H1 (cell line): ENCODE data around the gene MIDN. TPM values are rescaled to one million over a fixed set of nuclear protein-coding genes. Genes with fewer than 3 reads are reported as not detected.

Experiments used
- CTCF ChIA-PET: fragments of 300-600 bp; sonication (Branson Sonifier 250); formaldehyde crosslinking; loops from one replicate; lab custom pipeline; 2021; ENCODE audit not compliant: partially characterized antibody; lab: Charles Lee
- POLR2A ChIA-PET: fragments of 300-600 bp; sonication (Branson Sonifier 250); formaldehyde crosslinking; loops from one replicate; lab custom pipeline; 2021; ENCODE audit warnings: inconsistent platforms; ENCODE audit not compliant: partially characterized antibody; lab: Charles Lee
- DNase-seq, 2 experiments: peaks; one replicate each; pipeline versions ENCODE4 v3.0.0 to v3.0.0-alpha.2; 2010 to 2022; ENCODE audit warnings: low spot score in 2 of 2, low read depth in 1 of 2, mixed read lengths in 1 of 2
- FAIRE-seq: peaks from 2 replicates; lab custom pipeline; 2011; peaks lifted over from hg19 to GRCh38; lab: Jason Lieb, UNC
- H2AFZ ChIP-seq: 2 replicates; pipeline ENCODE4 v1.8.1; 2012; ENCODE audit warnings: low read length, inconsistent platforms
- H2AK5ac ChIP-seq: 2 replicates; pipeline ENCODE4 v1.6.1; 2013; ENCODE audit warnings: low read depth, low read length
- H2BK120ac ChIP-seq: replicated peaks from 2 replicates; pipeline ENCODE3; 2013; ENCODE audit warnings: low read depth, low read length, inconsistent platforms
- H2BK12ac ChIP-seq: 2 replicates; pipeline ENCODE4 v1.6.1; 2013; ENCODE audit warnings: low read depth, low read length
- H2BK15ac ChIP-seq: 2 replicates; pipeline ENCODE4 v1.6.1; 2013; ENCODE audit warnings: low read length
- H2BK20ac ChIP-seq: 2 replicates; pipeline ENCODE4 v1.6.1; 2013; ENCODE audit warnings: low read length
- H2BK5ac ChIP-seq: 2 replicates; pipeline ENCODE4 v1.6.1; 2013; ENCODE audit warnings: low read depth, low read length
- H3K14ac ChIP-seq: 2 replicates; pipeline ENCODE4 v1.6.1; 2013; ENCODE audit warnings: inconsistent platforms; ENCODE audit not compliant: insufficient read length
- H3K18ac ChIP-seq: 2 replicates; pipeline ENCODE4 v1.6.1; 2013; ENCODE audit warnings: low read length; ENCODE audit errors: extremely low read depth
- H3K23ac ChIP-seq: 2 replicates; pipeline ENCODE4 v1.6.1; 2013; ENCODE audit warnings: inconsistent platforms; ENCODE audit not compliant: insufficient read length
- H3K23me2 ChIP-seq: 2 replicates; pipeline ENCODE4 v1.6.1; 2013; ENCODE audit warnings: low read depth, low read length
- H3K27ac ChIP-seq: 2 replicates; pipeline ENCODE4 v1.6.1; 2011; ENCODE audit warnings: low read depth, low read length, inconsistent platforms
- H3K27me3 ChIP-seq, 4 experiments: replicated peaks in 1 of 4; 1 replicate in 1 of 4; 2 replicates in 3 of 4; pipeline versions ENCODE4 v1.6.1 to v1.8.1; 2011 to 2013; ENCODE audit warnings: low read length in 3 of 4, mild to moderate bottlenecking in 3 of 4, inconsistent platforms in 2 of 4, mixed read lengths in 2 of 4, moderate library complexity in 1 of 4; ENCODE audit not compliant: control insufficient read depth in 3 of 4, insufficient read depth in 3 of 4; ENCODE audit errors: extremely low read depth in 1 of 4
- H3K36me3 ChIP-seq, 4 experiments: 2 replicates each; pipeline versions ENCODE4 v1.6.1 to v1.8.1; 2011 to 2013; ENCODE audit warnings: mild to moderate bottlenecking in 4 of 4, low read length in 3 of 4, moderate library complexity in 2 of 4, control low read depth in 1 of 4, inconsistent platforms in 1 of 4; ENCODE audit not compliant: insufficient read depth in 4 of 4, control insufficient read depth in 2 of 4
- H3K4ac ChIP-seq: replicated peaks from 2 replicates; pipeline ENCODE3; 2013; ENCODE audit warnings: low read length, low read depth, mixed read lengths, inconsistent platforms; ENCODE audit not compliant: insufficient read length
- H3K4me1 ChIP-seq, 4 experiments: replicated peaks in 1 of 4; 1 replicate in 1 of 4; 2 replicates in 3 of 4; pipeline versions ENCODE4 v1.6.1 to v1.8.1; 2011 to 2013; ENCODE audit warnings: low read length in 3 of 4, inconsistent platforms in 2 of 4, mixed read lengths in 1 of 4; ENCODE audit not compliant: insufficient read depth in 4 of 4, control insufficient read depth in 3 of 4
- H3K4me2 ChIP-seq, 2 experiments: 2 replicates each; pipeline versions ENCODE4 v1.6.1 to v1.8.1; 2011 to 2013; ENCODE audit warnings: low read depth in 2 of 2, low read length in 2 of 2, control low read depth in 1 of 2, inconsistent platforms in 1 of 2, mild to moderate bottlenecking in 1 of 2; ENCODE audit not compliant: insufficient read depth in 1 of 2
- H3K4me3 ChIP-seq, 4 experiments: fragments of 200-600, 300-600 bp in 1 of 4; sonication (generic), shearing (Covaris generic), sonication (Bioruptor Twin) in 1 of 4; 2 replicates each; pipeline versions ENCODE4 v1.5.1 to v1.8.1; 2011 to 2016; ENCODE audit warnings: low read length in 4 of 4, low read depth in 3 of 4, control low read depth in 2 of 4, inconsistent platforms in 2 of 4, mild to moderate bottlenecking in 2 of 4, mixed read lengths in 1 of 4, moderate library complexity in 1 of 4; ENCODE audit not compliant: insufficient read depth in 2 of 4; ENCODE audit errors: extremely low read depth in 1 of 4
- H3K56ac ChIP-seq: replicated peaks from 2 replicates; pipeline ENCODE3; 2013; ENCODE audit warnings: low read depth, mild to moderate bottlenecking, mixed read lengths, low read length, inconsistent platforms; ENCODE audit not compliant: insufficient read length
- H3K79me1 ChIP-seq: 2 replicates; pipeline ENCODE4 v1.6.1; 2013; ENCODE audit warnings: low read depth, low read length, control low read depth
- H3K79me2 ChIP-seq, 2 experiments: 2 replicates each; pipeline versions ENCODE4 v1.6.1 to v1.8.1; 2012 to 2013; ENCODE audit warnings: low read length in 2 of 2, mild to moderate bottlenecking in 2 of 2, inconsistent platforms in 1 of 2; ENCODE audit not compliant: insufficient read depth in 2 of 2, control insufficient read depth in 1 of 2
- H3K9ac ChIP-seq, 4 experiments: replicated peaks in 1 of 4; 1 replicate in 1 of 4; 2 replicates in 3 of 4; pipeline versions ENCODE4 v1.6.1 to v1.8.1; 2011 to 2013; ENCODE audit warnings: low read depth in 3 of 4, low read length in 3 of 4, control low read depth in 2 of 4, mild to moderate bottlenecking in 2 of 4, moderate library complexity in 2 of 4, inconsistent platforms in 1 of 4; ENCODE audit errors: extremely low read depth in 1 of 4
- H3K9me3 ChIP-seq, 2 experiments: 2 replicates each; pipeline versions ENCODE4 v1.6.1 to v1.8.1; 2012 to 2013; ENCODE audit warnings: mild to moderate bottlenecking in 2 of 2, moderate library complexity in 2 of 2, control low read depth in 1 of 2, inconsistent platforms in 1 of 2, low read depth in 1 of 2, low read length in 1 of 2, mixed read lengths in 1 of 2; ENCODE audit not compliant: insufficient read depth in 2 of 2
- H4K20me1 ChIP-seq, 2 experiments: replicated peaks in 1 of 2; 2 replicates each; pipeline versions ENCODE3 to v1.8.1; 2011 to 2013; ENCODE audit warnings: inconsistent platforms in 2 of 2, low read length in 2 of 2, mild to moderate bottlenecking in 1 of 2; ENCODE audit not compliant: insufficient read depth in 2 of 2, control insufficient read depth in 1 of 2
- H4K5ac ChIP-seq: 2 replicates; pipeline ENCODE4 v1.6.1; 2013; ENCODE audit warnings: low read length, low read depth, mixed read lengths, inconsistent platforms; ENCODE audit not compliant: insufficient read length
- H4K8ac ChIP-seq: 2 replicates; pipeline ENCODE4 v1.8.0; 2013; ENCODE audit warnings: mild to moderate bottlenecking, moderate library complexity, low read length, inconsistent platforms; ENCODE audit not compliant: insufficient read depth; ENCODE audit errors: extremely low read depth
- H4K91ac ChIP-seq: replicated peaks from 2 replicates; pipeline ENCODE3; 2013; ENCODE audit warnings: low read length, mixed read lengths, inconsistent platforms; ENCODE audit not compliant: insufficient read length
- MAFK ChIP-seq: IDR thresholded peaks from 2 replicates; pipeline ENCODE4 v1.6.1; 2012; ENCODE audit warnings: low read depth, mild to moderate bottlenecking, improper control_type of control experiment, low read length
- POU5F1 ChIP-seq: IDR thresholded peaks from 2 replicates; pipeline ENCODE4 v1.6.1; 2011; ENCODE audit warnings: low read depth, mild to moderate bottlenecking, low read length, moderate library complexity
- SAP30 ChIP-seq: fragments of 300-600 bp; sonication (generic); IDR thresholded peaks from 2 replicates; pipeline ENCODE4 v1.7.1; 2012; ENCODE audit warnings: low read length, moderate library complexity, mild to moderate bottlenecking, inconsistent platforms; ENCODE audit not compliant: insufficient read depth, insufficient replicate concordance
- SP1 ChIP-seq: IDR thresholded peaks from 2 replicates; pipeline ENCODE4 v1.6.1; 2011; ENCODE audit warnings: low read depth, low read length
- WGBS, 2 experiments: shearing (Covaris generic) in 1 of 2; methylation state at CpG; one replicate each; pipeline versions ENCODE4 v1.1.6 to v1.1.7; 2013 to 2015; ENCODE audit warnings: low lambda C conversion rate in 2 of 2, mixed read lengths in 2 of 2, inconsistent platforms in 1 of 2, low coverage in 1 of 2, missing lambda C conversion rate in 1 of 2; ENCODE audit not compliant: insufficient replicate concordance in 2 of 2, insufficient coverage in 1 of 2, insufficient read length in 1 of 2; ENCODE audit errors: extremely low coverage in 1 of 2, missing lambda C conversion rate in 1 of 2; 5-methylcytosine and 5-hydroxymethylcytosine counted together
- polyA plus RNA-seq, 7 experiments: library from polyadenylated mRNA; depleted of rRNA in 3 of 7; stranded (reverse) in 5 of 7; unstranded in 2 of 7; fragments of >200 nt in 5 of 7; fragments of 200-250 nt in 2 of 7; gene quantifications; 1 replicate in 5 of 7; 2 replicates in 1 of 7; 4 replicates in 1 of 7; pipeline versions ENCODE4 v1.2.1 to v1.2.3, GENCODE V29; 2011 to 2013; ENCODE audit warnings: missing spikeins in 2 of 7, mixed read lengths in 2 of 7
- total RNA-seq: library from RNA; stranded (reverse); fragmentation: NEBNext Ultra II Directional; extraction: Animal tissue kit (Norgen Biotek cat#: 25700); gene quantifications from 2 replicates; pipeline ENCODE4 v1.2.1, GENCODE V29; 2021
- TF ChIP-seq, protein P1 (sequence below): IDR thresholded peaks from 2 replicates; pipeline ENCODE4 v1.6.1; 2011; ENCODE audit warnings: low read depth, mild to moderate bottlenecking, low read length; ENCODE audit not compliant: insufficient read depth

MIDN gene
- total and polyA plus RNA-seq, 2 of the 8 experiments (the other 6 are each of a cell fraction or from before 2014, with no cell fraction given) = 39.8 to 159 TPM

DNA sequence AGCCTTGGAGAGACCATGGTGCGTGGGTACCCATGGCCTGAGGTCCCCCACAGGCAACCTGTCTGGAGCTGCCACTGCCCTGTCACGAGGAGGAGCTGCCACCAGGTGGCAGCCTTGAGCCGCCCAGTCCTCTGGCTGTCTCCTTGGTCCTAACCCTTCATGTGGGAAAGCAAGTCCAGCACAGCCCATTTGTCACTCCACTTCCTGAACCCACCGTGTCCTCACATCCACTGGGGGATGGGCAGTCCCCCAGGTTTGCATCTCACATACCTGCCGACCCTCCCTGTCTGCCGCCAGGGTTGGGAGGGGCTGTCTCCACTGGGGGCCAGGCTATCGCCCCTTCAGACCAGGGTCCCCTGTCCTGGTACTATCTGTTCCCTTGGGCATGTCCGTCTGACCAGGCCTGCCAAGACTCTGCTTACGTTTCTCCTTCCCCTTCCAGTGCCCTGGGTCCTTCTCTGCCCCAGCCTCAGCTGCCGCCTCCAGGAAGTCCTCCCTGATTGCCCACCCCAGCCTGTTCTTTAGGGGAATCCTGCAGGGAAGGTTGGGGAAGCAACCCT lies 31.5 kb downstream of the MIDN start:
- Histone ChIP-seq H3K4ac (no peak overlapping the region), H2AK5ac (no peak overlapping the region), H3K27ac (no peak overlapping the region), H2BK20ac (no peak overlapping the region), H3K27me3 (peaks cover 0 to 10% (median 6%) of the 10 kb centered on the region in 4 experiments; a peak in 5 of 7 replicates), H4K5ac (no peak overlapping the region), H3K9me3 (no peaks in the 10 kb centered on the region), H3K9ac (no peak overlapping the region), H2BK120ac (no peak overlapping the region), H3K18ac (no peak overlapping the region), H2BK15ac (no peak overlapping the region), H3K36me3 (peaks cover 0 to 6% (median under 1%) of the 10 kb centered on the region in 4 experiments; a peak in 2 of 8 replicates), H3K56ac (no peak overlapping the region), H3K79me2 (peaks cover 0 to 6% of the 10 kb centered on the region in 2 experiments; a peak in 1 of 4 replicates), H3K23ac (no peak overlapping the region), H3K79me1 (peaks cover 5% of the 10 kb centered on the region; the same call in 1 of the 2 replicates), H4K8ac (no peak overlapping the region; the same call in none of the 2 replicates), H3K4me3 (no peak overlapping the region), H4K20me1 (peaks cover 0 to 10% of the 10 kb centered on the region in 2 experiments), H2BK12ac (no peak overlapping the region), H2BK5ac (no peak overlapping the region), H3K23me2 (peaks cover 7% of the 10 kb centered on the region; the same call in 1 of the 2 replicates), H2AFZ (no peak overlapping the region), H4K91ac (peak overlapping the region; percentile 10), H3K4me2 (no peak overlapping the region), H3K4me1 (peaks cover 0 to 15% (median 8%) of the 10 kb centered on the region in 4 experiments; a peak in 5 of 7 replicates), H3K14ac (no peak overlapping the region)
- WGBS, 2 experiments = 49% methylated on average over 9 of the region's 10 CpGs; no CpG with 5 or more reads in 1 of the 2 experiments
- ChIA-PET CTCF (interaction anchor here (0.6 to 4.0 kb wide), 32 partner anchors 11 to 515 kb away, joined by 3 to 14 read pairs (median 4); partner anchors contain the start of gene CIRBP), POLR2A (interaction anchor here (0.6 to 11.4 kb wide), 7 partner anchors 9 to 315 kb away, joined by 3 to 331 read pairs (median 4); partner anchors contain the start of gene CIRBP)
- FAIRE-seq (peak; percentile 28), DNase-seq (peak in 1 of 2 experiments; percentile 94)
- TF ChIP-seq SAP30 = no peak
- TF ChIP-seq SP1 = no peak
- TF ChIP-seq, protein P1, sequence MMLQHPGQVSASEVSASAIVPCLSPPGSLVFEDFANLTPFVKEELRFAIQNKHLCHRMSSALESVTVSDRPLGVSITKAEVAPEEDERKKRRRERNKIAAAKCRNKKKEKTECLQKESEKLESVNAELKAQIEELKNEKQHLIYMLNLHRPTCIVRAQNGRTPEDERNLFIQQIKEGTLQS = no peak
- TF ChIP-seq MAFK = no peak
- TF ChIP-seq POU5F1 = no peak
